Tibial nerve (tissue), 3 donors: ENCODE measurements around the gene SPESP1.

Source experiments
- CTCF ChIP-seq, 5 experiments: fragments of 200-600 bp in 3 of 5; fragments of 450-650 bp in 2 of 5; sonication (generic) in 3 of 5; IDR thresholded peaks; one replicate each; pipeline ENCODE4 v1.5.1; 2016 to 2019; ENCODE audit warnings: antibody characterized with exemption in 5 of 5, mild to moderate bottlenecking in 3 of 5, moderate library complexity in 2 of 5
- POLR2A ChIP-seq, 2 donors: fragments of 450-650 bp; IDR thresholded peaks; one replicate each; pipeline ENCODE4 v1.6.1; 2017; ENCODE audit warnings: antibody characterized with exemption in 2 of 2, mild to moderate bottlenecking in 2 of 2, moderate library complexity in 2 of 2

GRCh38 chr15:68982976-68983563 is 52.7 kb downstream of the SPESP1 start:
- TF ChIP-seq CTCF (IDR thresholded peaks at IDR 0.05) (no peak), POLR2A (IDR thresholded peaks at IDR 0.05) (no peak)
